ENCODE measurements around the gene NR3C2. TPM values are rescaled to one million over a fixed set of nuclear protein-coding genes. Genes with fewer than 3 reads are reported as not detected.

NR3C2 gene
- total and polyA plus RNA-seq, 3 experiments from 2014 or later: 5.7 to 7.3 (median 6.3) TPM

- Mint-ChIP-seq H3K9me3 (peaks cover 0 to 5% (median 0%) of the 10 kb centered on the region in 5 donors), H3K4me3 (no peak overlapping the region), H3K27me3 (no peaks in the 10 kb centered on the region), H3K4me1 (peaks cover 32 to 52% (median 37%) of the 10 kb centered on the region in 3 donors), H3K36me3 (peaks cover 0 to 9% (median 0%) of the 10 kb centered on the region in 3 donors), H3K27ac (peak overlapping the region in 1 of 8 donors; percentile 17)
- Histone ChIP-seq H3K36me3 (ENCODE audit: insufficient read depth, low read length) (no peaks in the 10 kb centered on the region), H3K4me3 (ENCODE audit: low read length) (no peak overlapping the region), H3K9me3 (ENCODE audit: low read length) (no peaks in the 10 kb centered on the region), H3K27ac (ENCODE audit: low read depth, low read length) (no peak overlapping the region), H3K27me3 (ENCODE audit: insufficient read depth, low read length, poor library complexity, severe bottlenecking) (no peaks in the 10 kb centered on the region), H3K4me1 (ENCODE audit: insufficient read depth, low read length) (peaks cover 21% of the 10 kb centered on the region)
- POLR2A ChIA-PET: no interaction called here
- no peak for DNase-seq
- CTCF ChIA-PET: no interaction called here
Measured at GRCh38 chr4:148380291-148380690, 61.9 kb downstream of the NR3C2 start.

DNA sequence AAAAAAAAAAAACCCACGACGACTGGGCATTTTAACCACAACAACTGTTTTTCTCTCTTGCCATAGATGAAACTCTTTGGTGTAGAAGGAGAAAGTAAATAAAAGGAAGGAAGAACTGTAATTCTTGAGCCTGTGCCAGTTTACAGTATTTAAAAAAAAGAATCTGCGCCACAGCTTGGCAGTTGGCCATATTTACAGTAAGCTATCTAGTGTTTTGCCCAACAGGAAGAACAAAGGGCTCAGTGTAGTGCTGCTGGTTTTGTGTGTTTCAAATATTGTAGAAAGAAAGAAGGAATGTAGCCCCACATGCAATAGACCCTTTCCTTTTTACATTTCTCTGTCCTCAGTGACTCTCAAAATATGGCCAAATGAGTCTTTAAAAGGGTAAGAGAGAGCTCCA lies 66.1 kb downstream of the NR3C2 start:
- peaks cover 0 to 9% (median 0%) of the 10 kb centered on the region in 3 donors for H3K36me3 Mint-ChIP-seq
- DNase-seq: peak in 4 of 5 donors; percentile 11 to 77 (median 64)
- H3K4me3 Mint-ChIP-seq: peak overlapping the region; percentile 66 to 85 (median 74)
- CTCF ChIA-PET: interaction anchor here (1.0 to 1.3 kb wide), 2 partner anchors 66 to 320 kb away, joined by 4 to 10 read pairs; partner anchors contain the start of gene NR3C2
- POLR2A ChIA-PET: interaction anchor here (0.5 to 2.8 kb wide), 4 partner anchors 9 to 70 kb away, joined by 3 to 48 read pairs (median 4); partner anchors contain the start of gene NR3C2
- no peaks in the 10 kb centered on the region for H3K27me3 Mint-ChIP-seq
- H3K27ac ChIP-seq (ENCODE audit: low read depth, low read length): no peak overlapping the region
- peak overlapping the region; percentile 49 to 96 (median 80) for H3K27ac Mint-ChIP-seq
- H3K9me3 ChIP-seq (ENCODE audit: low read length): no peaks in the 10 kb centered on the region
- no peaks in the 10 kb centered on the region for H3K27me3 ChIP-seq (ENCODE audit: insufficient read depth, low read length, poor library complexity, severe bottlenecking)
- H3K4me3 ChIP-seq (ENCODE audit: low read length): peak overlapping the region; percentile 27
- no peaks in the 10 kb centered on the region for H3K36me3 ChIP-seq (ENCODE audit: insufficient read depth, low read length)
- H3K9me3 Mint-ChIP-seq: peaks cover 0 to 5% (median 0%) of the 10 kb centered on the region in 5 donors
- H3K4me1 Mint-ChIP-seq: peaks cover 30 to 46% (median 41%) of the 10 kb centered on the region in 3 donors
- H3K4me1 ChIP-seq (ENCODE audit: insufficient read depth, low read length): peaks cover 24% of the 10 kb centered on the region

DNA sequence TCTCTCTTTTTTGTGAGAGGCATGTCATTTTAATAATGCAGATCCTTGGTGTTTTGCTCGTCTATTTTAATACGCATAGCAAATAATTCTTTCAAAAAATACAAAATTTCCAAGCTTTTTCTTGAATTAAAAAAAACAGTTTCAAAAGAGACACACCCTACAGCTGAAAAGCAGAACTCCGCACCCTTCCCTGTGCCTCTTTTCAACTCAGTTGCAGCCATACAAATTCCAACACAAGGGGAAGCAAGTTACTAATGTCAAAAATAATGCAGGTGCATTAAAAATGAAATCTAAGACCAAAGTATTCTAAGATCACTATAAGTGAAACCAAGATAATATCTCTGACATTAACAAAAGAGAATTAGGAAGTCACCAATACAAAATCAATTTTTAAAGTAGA lies 66.6 kb downstream of the NR3C2 start:
- Histone ChIP-seq H3K4me3 (ENCODE audit: low read length) (no peak overlapping the region), H3K27ac (ENCODE audit: low read depth, low read length) (no peak overlapping the region), H3K4me1 (ENCODE audit: insufficient read depth, low read length) (peaks cover 24% of the 10 kb centered on the region), H3K27me3 (ENCODE audit: insufficient read depth, low read length, poor library complexity, severe bottlenecking) (no peaks in the 10 kb centered on the region), H3K36me3 (ENCODE audit: insufficient read depth, low read length) (no peaks in the 10 kb centered on the region), H3K9me3 (ENCODE audit: low read length) (no peaks in the 10 kb centered on the region)
- POLR2A ChIA-PET: interaction anchor here (0.6 to 2.8 kb wide), 3 partner anchors 17 to 68 kb away, joined by 3 to 48 read pairs (median 3); partner anchors contain the start of gene NR3C2
- H3K9me3 Mint-ChIP-seq: peaks cover 0 to 5% (median 0%) of the 10 kb centered on the region in 5 donors
- H3K4me1 Mint-ChIP-seq: peaks cover 30 to 48% (median 41%) of the 10 kb centered on the region in 3 donors
- H3K36me3 Mint-ChIP-seq: peaks cover 0 to 9% (median 0%) of the 10 kb centered on the region in 3 donors
- H3K27me3 Mint-ChIP-seq: no peaks in the 10 kb centered on the region
- peak overlapping the region in 6 of 7 donors; percentile 66 to 85 (median 74) for H3K4me3 Mint-ChIP-seq
- CTCF ChIA-PET: interaction anchor here (1.0 to 1.3 kb wide), 2 partner anchors 66 to 320 kb away, joined by 4 to 10 read pairs; partner anchors contain the start of gene NR3C2
- no peak for DNase-seq
- peak overlapping the region in 7 of 8 donors; percentile 49 to 96 (median 81) for H3K27ac Mint-ChIP-seq

DNA sequence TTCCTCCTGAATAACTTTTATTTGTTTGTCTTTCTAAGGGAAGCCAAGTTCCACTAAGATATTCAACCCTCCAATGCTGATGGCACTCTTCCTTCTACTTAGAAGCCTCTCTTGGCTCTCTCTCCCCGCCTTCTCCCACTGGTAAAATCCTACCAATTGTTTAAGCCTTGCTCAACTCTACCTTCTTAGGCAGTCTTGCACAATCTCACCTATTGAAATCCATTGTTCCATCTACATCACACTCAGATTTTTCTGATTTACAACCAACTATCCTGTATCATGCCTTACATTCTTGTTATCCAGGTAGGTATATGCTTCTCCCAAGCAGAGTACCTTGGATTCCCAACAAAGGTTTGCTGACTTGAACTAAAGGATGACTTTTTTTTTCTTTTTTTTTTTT lies 69.1 kb downstream of the NR3C2 start:
- Histone ChIP-seq H3K4me3 (ENCODE audit: low read length) (no peak overlapping the region), H3K9me3 (ENCODE audit: low read length) (no peaks in the 10 kb centered on the region), H3K27ac (ENCODE audit: low read depth, low read length) (no peak overlapping the region), H3K27me3 (ENCODE audit: insufficient read depth, low read length, poor library complexity, severe bottlenecking) (no peaks in the 10 kb centered on the region), H3K36me3 (ENCODE audit: insufficient read depth, low read length) (no peaks in the 10 kb centered on the region), H3K4me1 (ENCODE audit: insufficient read depth, low read length) (peaks cover 24% of the 10 kb centered on the region)
- CTCF ChIA-PET: no interaction called here
- Mint-ChIP-seq H3K9me3 (no peaks in the 10 kb centered on the region), H3K36me3 (peaks cover 0 to 7% (median 0%) of the 10 kb centered on the region in 3 donors), H3K4me3 (no peak overlapping the region), H3K27ac (no peak overlapping the region), H3K27me3 (no peaks in the 10 kb centered on the region), H3K4me1 (peaks cover 37 to 63% (median 56%) of the 10 kb centered on the region in 3 donors)
- POLR2A ChIA-PET: no interaction called here
- no peak for DNase-seq

DNA sequence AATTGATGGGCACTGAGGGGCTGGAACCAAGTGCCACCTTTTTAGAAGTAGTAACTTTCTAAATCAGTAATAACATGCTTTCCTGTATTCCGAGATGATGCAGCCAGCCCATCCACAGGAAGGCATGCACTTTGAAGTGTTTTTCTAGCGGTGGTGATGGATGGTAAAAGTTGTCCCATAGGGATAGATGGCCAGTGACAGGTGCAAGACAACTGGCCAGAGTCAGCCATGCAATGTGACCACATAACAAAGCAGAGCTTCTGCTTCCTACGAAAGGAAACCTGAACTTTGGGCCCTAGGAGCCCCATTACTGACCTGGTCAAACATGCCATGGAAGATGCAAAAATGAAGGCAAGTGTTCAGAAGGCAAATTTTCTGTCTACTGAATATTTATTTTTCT lies 72.3 kb downstream of the NR3C2 start:
- ChIA-PET CTCF (no interaction called here), POLR2A (no interaction called here)
- no peaks in the 10 kb centered on the region for H3K36me3 ChIP-seq (ENCODE audit: insufficient read depth, low read length)
- H3K4me1 ChIP-seq (ENCODE audit: insufficient read depth, low read length): peaks cover 4% of the 10 kb centered on the region
- H3K27ac ChIP-seq (ENCODE audit: low read depth, low read length): no peak overlapping the region
- H3K27me3 ChIP-seq (ENCODE audit: insufficient read depth, low read length, poor library complexity, severe bottlenecking): no peaks in the 10 kb centered on the region
- H3K4me3 ChIP-seq (ENCODE audit: low read length): no peak overlapping the region
- Mint-ChIP-seq H3K4me1 (peaks cover 28 to 57% (median 42%) of the 10 kb centered on the region in 3 donors), H3K36me3 (no peaks in the 10 kb centered on the region), H3K9me3 (no peaks in the 10 kb centered on the region), H3K4me3 (no peak overlapping the region), H3K27me3 (no peaks in the 10 kb centered on the region), H3K27ac (no peak overlapping the region)
- H3K9me3 ChIP-seq (ENCODE audit: low read length): no peaks in the 10 kb centered on the region
- no peak for DNase-seq

- CTCF ChIA-PET: no interaction called here
- no peaks in the 10 kb centered on the region for H3K27me3 ChIP-seq (ENCODE audit: insufficient read depth, low read length, poor library complexity, severe bottlenecking)
- H3K4me3 Mint-ChIP-seq: no peak overlapping the region
- H3K4me3 ChIP-seq (ENCODE audit: low read length): no peak overlapping the region
- H3K27ac ChIP-seq (ENCODE audit: low read depth, low read length): no peak overlapping the region
- no peaks in the 10 kb centered on the region for H3K4me1 ChIP-seq (ENCODE audit: insufficient read depth, low read length)
- peak overlapping the region in 1 of 8 donors; percentile 43 for H3K27ac Mint-ChIP-seq
- POLR2A ChIA-PET: no interaction called here
- no peaks in the 10 kb centered on the region for H3K36me3 ChIP-seq (ENCODE audit: insufficient read depth, low read length)
- no peaks in the 10 kb centered on the region for H3K27me3 Mint-ChIP-seq
- H3K9me3 ChIP-seq (ENCODE audit: low read length): no peaks in the 10 kb centered on the region
- DNase-seq: no peak
- H3K36me3 Mint-ChIP-seq: no peaks in the 10 kb centered on the region
- H3K9me3 Mint-ChIP-seq: no peaks in the 10 kb centered on the region
- peaks cover 26 to 63% (median 41%) of the 10 kb centered on the region in 3 donors for H3K4me1 Mint-ChIP-seq
Measured at GRCh38 chr4:148367756-148368155, 74.5 kb downstream of the NR3C2 start.

DNA sequence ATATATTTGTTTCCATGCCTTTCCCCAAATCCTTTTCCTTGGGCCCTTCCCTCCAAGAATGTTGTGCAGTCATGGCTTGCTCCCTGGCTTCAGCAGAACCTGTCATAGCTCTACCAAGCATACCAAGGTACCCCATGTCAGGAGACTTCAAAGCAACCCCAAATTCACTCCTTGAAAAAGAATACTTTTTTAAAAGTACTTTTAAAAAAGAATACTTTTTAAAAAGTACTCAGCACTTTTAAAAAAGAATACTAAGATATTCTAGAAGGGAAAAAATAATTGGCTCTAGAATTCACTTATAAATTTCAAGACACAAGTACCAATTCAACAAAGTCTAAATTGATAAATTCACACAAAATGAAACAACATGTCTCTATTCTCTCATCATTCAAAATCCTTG lies 76.0 kb downstream of the NR3C2 start:
- H3K27ac ChIP-seq (ENCODE audit: low read depth, low read length): no peak overlapping the region
- ChIA-PET CTCF (no interaction called here), POLR2A (interaction anchor here (0.5 kb wide), 2 partner anchors 282 to 314 kb away, joined by 3 to 8 read pairs; no protein-coding TSS in a partner anchor)
- Mint-ChIP-seq H3K9me3 (no peaks in the 10 kb centered on the region), H3K4me1 (peaks cover 32 to 69% (median 38%) of the 10 kb centered on the region in 3 donors), H3K36me3 (no peaks in the 10 kb centered on the region), H3K4me3 (no peak overlapping the region), H3K27ac (peak overlapping the region in 1 of 8 donors; percentile 48), H3K27me3 (no peaks in the 10 kb centered on the region)
- no peak for DNase-seq
- no peaks in the 10 kb centered on the region for H3K27me3 ChIP-seq (ENCODE audit: insufficient read depth, low read length, poor library complexity, severe bottlenecking)
- no peaks in the 10 kb centered on the region for H3K4me1 ChIP-seq (ENCODE audit: insufficient read depth, low read length)
- no peak overlapping the region for H3K4me3 ChIP-seq (ENCODE audit: low read length)
- H3K9me3 ChIP-seq (ENCODE audit: low read length): no peaks in the 10 kb centered on the region
- no peaks in the 10 kb centered on the region for H3K36me3 ChIP-seq (ENCODE audit: insufficient read depth, low read length)

- H3K9me3 Mint-ChIP-seq: no peaks in the 10 kb centered on the region
- peaks cover 43 to 75% (median 47%) of the 10 kb centered on the region in 3 donors for H3K4me1 Mint-ChIP-seq
- H3K27ac ChIP-seq (ENCODE audit: low read depth, low read length): no peak overlapping the region
- no peaks in the 10 kb centered on the region for H3K36me3 ChIP-seq (ENCODE audit: insufficient read depth, low read length)
- DNase-seq: no peak
- H3K4me1 ChIP-seq (ENCODE audit: insufficient read depth, low read length): peaks cover 4% of the 10 kb centered on the region
- H3K27me3 ChIP-seq (ENCODE audit: insufficient read depth, low read length, poor library complexity, severe bottlenecking): no peaks in the 10 kb centered on the region
- H3K4me3 Mint-ChIP-seq: no peak overlapping the region
- H3K27me3 Mint-ChIP-seq: no peaks in the 10 kb centered on the region
- no peak overlapping the region for H3K27ac Mint-ChIP-seq
- H3K9me3 ChIP-seq (ENCODE audit: low read length): no peaks in the 10 kb centered on the region
- ChIA-PET POLR2A (no interaction called here), CTCF (no interaction called here)
- no peak overlapping the region for H3K4me3 ChIP-seq (ENCODE audit: low read length)
- no peaks in the 10 kb centered on the region for H3K36me3 Mint-ChIP-seq
Measured at GRCh38 chr4:148364525-148364924, 77.7 kb downstream of the NR3C2 start.

Measured in CD8-positive, alpha-beta memory T cell (primary cell).